LNCAP (cell line): ENCODE results near the gene GPC1.

Source experiments
- CTCF ChIP-seq: fragments of 450-650 bp; IDR thresholded peaks from 2 replicates; pipeline ENCODE4 v1.5.1; 2017; ENCODE audit warnings: mild to moderate bottlenecking

GPC1 gene

GRCh38 chr2:240461471-240462072, 26.1 kb downstream of the GPC1 start:
- TF ChIP-seq CTCF = no peak

- no peak for TF ChIP-seq CTCF
These were observed 26.7 kb downstream of the GPC1 start for GRCh38 chr2:240462073-240462706.

- no peak for TF ChIP-seq CTCF
These were observed 27.3 kb downstream of the GPC1 start for GRCh38 chr2:240462707-240463273.

GRCh38 chr2:240463274-240463865, 27.9 kb downstream of the GPC1 start:
- TF ChIP-seq CTCF = no peak

- TF ChIP-seq CTCF = no peak
These were observed 28.5 kb downstream of the GPC1 start for GRCh38 chr2:240463866-240464481.

GRCh38 chr2:240464514-240465241, 29.2 kb downstream of the GPC1 start:
- TF ChIP-seq CTCF = no peak

- TF ChIP-seq CTCF = no peak
These were observed 29.9 kb downstream of the GPC1 start for GRCh38 chr2:240465268-240465764.
